B cell (primary cell): ENCODE data around the gene RAB7B.

ENCODE experiments used
- CTCF ChIP-seq: fragments of 200-600 bp; IDR thresholded peaks from one replicate; pipeline ENCODE4 v1.8.0; 2022; ENCODE audit warnings: antibody characterized with exemption, mild to moderate bottlenecking
- EZH2 ChIP-seq: IDR thresholded peaks from 2 replicates; pipeline ENCODE4 v1.6.1; 2012; ENCODE audit warnings: borderline replicate concordance, low read depth, mild to moderate bottlenecking, moderate library complexity, low read length; ENCODE audit not compliant: insufficient read depth, poor library complexity, severe bottlenecking

DNA sequence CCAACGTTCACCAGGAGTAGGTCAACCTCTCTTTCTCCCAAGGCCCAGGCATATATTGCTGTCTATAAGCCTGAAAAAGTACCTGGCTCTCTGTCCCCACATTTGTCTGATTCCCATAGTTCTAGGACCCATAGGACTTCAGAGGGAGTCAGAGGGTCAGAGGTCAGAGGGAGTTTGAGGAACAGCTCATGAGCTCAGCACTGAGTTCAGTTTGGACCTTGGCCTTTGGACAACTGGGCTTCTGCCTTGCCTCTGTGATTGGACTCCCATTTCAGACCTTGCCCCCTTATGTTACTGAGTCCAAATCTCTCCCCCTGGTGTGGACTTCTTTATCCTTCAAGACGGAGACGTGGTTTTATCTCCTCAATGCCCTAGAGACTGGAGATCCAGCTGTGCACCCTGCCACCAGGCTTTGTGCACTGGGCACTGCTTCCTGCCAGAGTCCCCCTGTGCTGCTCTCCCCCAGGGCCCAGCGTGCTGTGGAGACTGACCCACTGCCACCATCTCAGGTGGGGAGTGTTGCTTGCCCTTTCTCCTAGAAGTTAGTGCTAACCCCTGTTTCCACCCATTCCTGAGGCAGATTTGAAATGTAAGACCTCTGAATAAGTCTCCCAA is 17.3 kb upstream of the RAB7B start:
- TF ChIP-seq CTCF (no peak), EZH2 (no peak)
